Astrocyte of the cerebellum (primary cell): ENCODE data around the gene METTL25B.

Source experiments
- DNase-seq: peaks from one replicate; pipeline ENCODE4 v3.0.0-alpha.2; 2011; ENCODE audit warnings: low read depth
- H3K4me3 ChIP-seq: 2 replicates; pipeline ENCODE4 v1.5.1; 2011; ENCODE audit warnings: mild to moderate bottlenecking, low read depth, low read length, moderate library complexity
- CTCF ChIP-seq: IDR thresholded peaks from 2 replicates; pipeline ENCODE4 v1.5.1; 2012; ENCODE audit warnings: low read length, low read depth, moderate library complexity, mild to moderate bottlenecking; ENCODE audit errors: missing control alignments
- in situ Hi-C: cut with HindIII; loops from 2 replicates; pipeline ENCODE4 v1.10.0; 2017; ENCODE audit warnings: low sequenced_read_pairs

Gene METTL25B

GRCh38 chr1:156746728-156747631 lies 18.7 kb downstream of the METTL25B start:
- in situ Hi-C loops: no loop called here
- peak; percentile 42 for TF ChIP-seq CTCF
- H3K4me3 ChIP-seq: peak overlapping the region; percentile 94
- DNase-seq: peak; percentile 82

GRCh38 chr1:156747742-156748669 lies 19.7 kb downstream of the METTL25B start:
- no peak for TF ChIP-seq CTCF
- peak overlapping the region; percentile 94 for H3K4me3 ChIP-seq
- in situ Hi-C loops: no loop called here
- DNase-seq: no peak

- no peak for TF ChIP-seq CTCF
- H3K4me3 ChIP-seq: peak overlapping the region; percentile 94
- no peak for DNase-seq
- in situ Hi-C loops: no loop called here
These were observed 20.6 kb downstream of the METTL25B start for GRCh38 chr1:156748670-156749418.

- peak overlapping the region; percentile 94 for H3K4me3 ChIP-seq
- in situ Hi-C loops: no loop called here
- TF ChIP-seq CTCF: no peak
- DNase-seq: no peak
These were observed 21.3 kb downstream of the METTL25B start for GRCh38 chr1:156749419-156750118.

GRCh38 chr1:156750191-156750672 lies 22.0 kb downstream of the METTL25B start:
- DNase-seq: no peak
- in situ Hi-C loops: no loop called here
- TF ChIP-seq CTCF: no peak

More at GRCh38 chr1:156750191-156750672, 22.0 kb downstream of the METTL25B start:
- peak overlapping the region; percentile 94 for H3K4me3 ChIP-seq
